Prostate gland (tissue), 2 donors: ENCODE results near the gene NGB. TPM values are rescaled to one million over a fixed set of nuclear protein-coding genes. Genes with fewer than 3 reads are reported as not detected.

Experiments
- DNase-seq: peaks from one replicate; pipeline ENCODE4 v3.0.0-alpha.2; 2019; ENCODE audit warnings: low spot score
- H3K27ac ChIP-seq, 2 donors: fragments of 200-600 bp; sonication (generic); 2 replicates each; pipeline ENCODE4 v1.5.1; 2017 to 2019
- H3K27me3 ChIP-seq: fragments of 200-600 bp; sonication (generic); replicated peaks from 2 replicates; pipeline ENCODE4 v1.5.1; 2019; ENCODE audit not compliant: insufficient read depth
- H3K36me3 ChIP-seq, 2 donors: fragments of 200-600 bp; sonication (generic); 1 replicate in 1 of 2; 2 replicates in 1 of 2; pipeline versions ENCODE4 v1.5.1 to v1.8.1; 2017 to 2019
- H3K4me1 ChIP-seq: fragments of 200-600 bp; sonication (generic); replicated peaks from 2 replicates; pipeline ENCODE4 v1.5.1; 2019
- H3K4me3 ChIP-seq, 2 donors: fragments of 200-600 bp; sonication (generic); 2 replicates each; pipeline ENCODE4 v1.5.1; 2017 to 2019
- H3K9me3 ChIP-seq: fragments of 200-600 bp; sonication (generic); 2 replicates; pipeline ENCODE4 v1.5.1; 2017
- CTCF ChIP-seq, 4 experiments: fragments of 200-600 bp in 2 of 4; fragments of 450-650 bp in 2 of 4; sonication (generic) in 2 of 4; IDR thresholded peaks; 1 replicate in 3 of 4; 2 replicates in 1 of 4; pipeline ENCODE4 v1.5.1; 2016 to 2019; ENCODE audit warnings: antibody characterized with exemption in 4 of 4, mild to moderate bottlenecking in 2 of 4, moderate library complexity in 2 of 4
- POLR2A ChIP-seq: fragments of 450-650 bp; IDR thresholded peaks from one replicate; pipeline ENCODE4 v1.6.1; 2016; ENCODE audit warnings: antibody characterized with exemption, mild to moderate bottlenecking
- POLR2AphosphoS5 ChIP-seq: sonication (generic); formaldehyde crosslinking; IDR thresholded peaks from one replicate; pipeline ENCODE4 v1.6.1; 2017; ENCODE audit warnings: antibody characterized with exemption
- WGBS: methylation state at CpG from one replicate; pipeline ENCODE4 v1.1.5; 2018; 5-methylcytosine and 5-hydroxymethylcytosine counted together
- intact Hi-C: fragments of 100-400 bp; cut with DNase I; formaldehyde crosslinking; loops from one replicate; pipeline ENCODE4 v1.14.2; 2022
- total RNA-seq, 2 donors: library from RNA; depleted of rRNA; stranded (reverse); fragments of >200 nt; gene quantifications; one replicate each; pipeline ENCODE4 v1.1.0, GENCODE V29; 2016

Gene NGB
- total RNA-seq, 2 donors from 2014 or later, result 0.91 TPM; not detected in 1

- H3K27me3 ChIP-seq, result peaks cover 20% of the 10 kb centered on the region
- DNase-seq, result no peak
- no peaks in the 10 kb centered on the region for H3K36me3 ChIP-seq
- no peak overlapping the region for H3K27ac ChIP-seq
- H3K4me3 ChIP-seq, result no peak overlapping the region
- H3K4me1 ChIP-seq, result no peaks in the 10 kb centered on the region
- intact Hi-C loops, result no loop called here
- no peaks in the 10 kb centered on the region for H3K9me3 ChIP-seq
- TF ChIP-seq POLR2AphosphoS5 (no peak), POLR2A (no peak), CTCF (IDR thresholded peaks at IDR 0.05) (no peak)
- WGBS, result 88% methylated on average over 5 of the region's 5 CpGs
Measured at GRCh38 chr14:77267937-77268699, 2.9 kb downstream of the NGB start.

GRCh38 chr14:77266336-77266735, 4.7 kb downstream of the NGB start:
- Histone ChIP-seq H3K36me3 (no peaks in the 10 kb centered on the region), H3K27me3 (peaks cover 16% of the 10 kb centered on the region), H3K9me3 (no peaks in the 10 kb centered on the region), H3K4me3 (no peak overlapping the region), H3K27ac (no peak overlapping the region), H3K4me1 (no peaks in the 10 kb centered on the region)
- TF ChIP-seq POLR2A (no peak), CTCF (IDR thresholded peaks at IDR 0.05) (no peak), POLR2AphosphoS5 (no peak)
- DNase-seq, result no peak
- intact Hi-C loops, result no loop called here
- WGBS, result 95% methylated on average over 8 of the region's 8 CpGs

DNA sequence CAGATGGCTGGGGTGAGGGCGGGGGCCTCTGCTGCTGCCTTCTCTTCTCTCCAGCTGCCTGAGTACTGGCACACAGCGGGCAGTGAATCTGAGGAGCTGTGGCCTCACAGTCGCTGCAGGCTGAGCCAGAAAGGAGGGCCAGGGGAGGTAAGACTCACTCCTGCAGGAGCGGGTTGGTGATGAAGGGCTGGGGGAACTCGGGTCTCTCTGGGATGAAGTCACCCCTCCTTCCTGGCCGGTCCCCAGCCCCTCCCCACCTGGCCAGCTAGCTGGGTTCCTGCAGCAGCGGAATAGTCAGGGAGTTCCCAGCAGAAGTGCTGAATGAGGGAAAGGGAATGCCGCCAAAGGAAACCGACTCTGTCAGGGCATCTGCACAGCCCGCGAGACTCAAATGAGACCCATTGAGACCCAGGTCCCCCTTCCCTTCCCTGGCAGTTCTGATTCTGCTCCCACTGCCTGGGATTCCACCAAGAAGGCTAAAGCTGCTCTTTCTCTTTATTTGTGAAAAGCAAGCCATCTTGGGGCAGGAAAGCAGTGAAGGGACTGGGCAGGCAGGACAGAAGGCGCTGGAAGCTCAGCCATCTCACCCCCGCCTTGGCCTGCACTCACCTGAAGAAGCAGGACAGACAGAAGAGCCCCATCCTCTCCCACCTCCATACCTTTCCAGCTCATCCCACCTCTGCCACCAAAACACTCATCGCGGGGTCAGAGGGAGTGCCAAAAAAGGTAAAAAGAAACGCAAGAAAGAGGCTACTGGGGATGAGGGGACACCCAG, 5.3 kb downstream of the NGB start:
- H3K36me3 ChIP-seq, result no peaks in the 10 kb centered on the region
- H3K4me3 ChIP-seq, result no peak overlapping the region
- H3K27ac ChIP-seq, result no peak overlapping the region
- H3K4me1 ChIP-seq, result no peaks in the 10 kb centered on the region
- no peaks in the 10 kb centered on the region for H3K9me3 ChIP-seq
- H3K27me3 ChIP-seq, result peaks cover 11% of the 10 kb centered on the region
- no peak for TF ChIP-seq POLR2A
- no peak for TF ChIP-seq POLR2AphosphoS5
- TF ChIP-seq CTCF (IDR thresholded peaks at IDR 0.05), result no peak
- 78% methylated on average over 16 of the region's 16 CpGs for WGBS
- intact Hi-C loops, result no loop called here
- no peak for DNase-seq

GRCh38 chr14:77265187-77265515, 5.9 kb downstream of the NGB start:
- Histone ChIP-seq H3K4me3 (no peak overlapping the region), H3K27me3 (peaks cover 5% of the 10 kb centered on the region), H3K36me3 (no peaks in the 10 kb centered on the region), H3K9me3 (no peaks in the 10 kb centered on the region), H3K27ac (no peak overlapping the region), H3K4me1 (no peaks in the 10 kb centered on the region)
- no peak for DNase-seq
- intact Hi-C loops, result no loop called here
- 62% methylated on average over 2 of the region's 2 CpGs for WGBS
- no peak for TF ChIP-seq POLR2AphosphoS5
- TF ChIP-seq POLR2A, result no peak
- no peak for TF ChIP-seq CTCF (IDR thresholded peaks at IDR 0.05)
